SK-MEL-5 (cell line): ENCODE data around the gene ATP1A1. TPM values are rescaled to one million over a fixed set of nuclear protein-coding genes. Genes with fewer than 3 reads are reported as not detected.

ENCODE experiments used
- DNase-seq: peaks from one replicate; pipeline ENCODE4 v3.0.0-alpha.2; 2016; ENCODE audit warnings: low read depth, low spot score
- in situ Hi-C: cut with HindIII; loops from 2 replicates; pipeline ENCODE4 v1.10.0; 2016; ENCODE audit warnings: low sequenced_read_pairs, high pct_unique_total_duplicates, low pct_unique_long_range_greater_than_20kb
- total RNA-seq: library from RNA; depleted of rRNA; stranded (reverse); fragments of >200 nt; shearing (Covaris generic); gene quantifications from 2 replicates; pipeline ENCODE4 v1.2.3, GENCODE V29; 2014

ATP1A1 gene
- total RNA-seq, 1 experiment from 2014 or later: 204 TPM

DNA sequence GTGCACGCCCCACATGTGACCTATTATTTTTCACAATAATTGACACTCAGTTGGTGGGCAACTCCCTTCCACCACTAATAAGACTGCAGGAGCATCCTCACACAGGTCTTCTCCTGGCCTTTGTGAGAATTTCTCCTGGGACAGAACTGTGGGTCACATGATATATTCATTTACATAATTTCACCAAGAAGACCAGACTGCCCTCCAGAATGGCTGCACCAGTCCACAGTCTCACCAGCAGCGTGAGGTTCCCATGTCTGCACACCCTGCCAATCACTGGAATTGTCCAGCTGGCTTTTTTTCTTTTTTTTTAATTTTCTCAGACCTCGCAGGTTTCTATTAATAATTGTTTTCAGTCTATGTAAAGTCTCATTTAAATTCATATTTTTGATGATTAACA lies 41.3 kb downstream of the ATP1A1 start:
- in situ Hi-C loops: no loop called here
- DNase-seq: no peak

DNA sequence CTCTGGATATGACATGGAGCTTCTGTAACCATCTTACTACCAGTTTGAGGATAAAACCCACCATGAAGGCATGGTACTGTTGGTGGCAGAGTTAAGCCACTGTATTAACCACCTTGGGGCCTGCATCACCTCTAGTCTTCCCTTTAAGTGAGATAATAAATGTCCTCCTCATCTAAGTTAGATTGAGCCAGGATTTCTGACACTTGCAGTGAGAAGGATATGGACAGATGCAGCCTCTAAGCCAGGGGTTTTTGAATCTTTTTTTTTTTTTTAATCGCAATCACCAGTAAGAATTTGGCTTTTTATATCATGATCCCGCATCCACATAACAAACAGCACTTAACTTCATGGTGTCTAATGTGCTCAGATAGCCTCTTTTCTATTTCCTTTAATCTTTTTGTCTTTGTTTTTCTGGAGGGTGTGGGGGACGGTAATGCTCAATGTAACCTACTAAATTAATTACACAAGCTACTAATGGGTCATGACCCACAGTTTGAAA lies 42.2 kb downstream of the ATP1A1 start:
- no peak for DNase-seq
- in situ Hi-C loops: no loop called here

DNA sequence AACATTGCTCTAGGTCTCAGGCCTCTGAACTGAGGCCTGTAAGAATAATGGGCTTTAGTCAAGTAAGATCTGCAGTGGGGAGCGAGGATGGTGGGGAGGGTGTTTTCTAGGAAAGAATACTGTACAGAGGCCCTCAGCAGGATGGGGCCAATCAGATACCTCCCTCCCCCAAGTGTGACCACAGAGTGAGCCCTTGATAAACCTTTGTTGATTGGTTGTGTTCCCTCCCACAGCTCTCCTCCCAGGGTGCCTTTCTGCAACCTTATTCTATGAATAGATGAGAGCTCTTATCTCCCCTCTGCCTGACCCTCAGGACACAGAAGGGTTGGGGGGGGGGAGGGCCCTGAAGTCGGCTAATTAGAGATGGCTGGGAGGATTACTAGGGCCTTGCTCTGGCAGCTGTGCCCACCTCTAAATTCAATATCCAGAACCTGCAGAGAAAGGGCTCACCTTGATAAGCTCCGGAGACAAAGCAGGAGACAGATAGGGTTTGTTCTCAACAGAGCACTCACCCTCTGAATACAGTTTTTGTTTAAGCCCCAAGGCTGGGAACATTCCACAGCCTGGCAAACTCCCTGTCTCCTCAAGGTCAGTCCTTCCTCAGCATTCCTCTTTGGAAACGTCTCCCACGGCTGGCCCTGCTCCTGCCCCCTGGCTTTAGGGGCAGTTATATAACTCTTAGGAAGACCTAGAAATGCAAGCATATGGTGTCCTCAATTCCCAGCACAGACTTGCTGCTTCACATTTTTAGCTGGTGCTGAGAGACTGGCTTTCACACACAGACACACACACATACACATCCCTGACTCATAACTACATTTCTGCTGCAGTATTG lies 42.9 kb downstream of the ATP1A1 start:
- in situ Hi-C loops: no loop called here
- peak; percentile 91 for DNase-seq

DNA sequence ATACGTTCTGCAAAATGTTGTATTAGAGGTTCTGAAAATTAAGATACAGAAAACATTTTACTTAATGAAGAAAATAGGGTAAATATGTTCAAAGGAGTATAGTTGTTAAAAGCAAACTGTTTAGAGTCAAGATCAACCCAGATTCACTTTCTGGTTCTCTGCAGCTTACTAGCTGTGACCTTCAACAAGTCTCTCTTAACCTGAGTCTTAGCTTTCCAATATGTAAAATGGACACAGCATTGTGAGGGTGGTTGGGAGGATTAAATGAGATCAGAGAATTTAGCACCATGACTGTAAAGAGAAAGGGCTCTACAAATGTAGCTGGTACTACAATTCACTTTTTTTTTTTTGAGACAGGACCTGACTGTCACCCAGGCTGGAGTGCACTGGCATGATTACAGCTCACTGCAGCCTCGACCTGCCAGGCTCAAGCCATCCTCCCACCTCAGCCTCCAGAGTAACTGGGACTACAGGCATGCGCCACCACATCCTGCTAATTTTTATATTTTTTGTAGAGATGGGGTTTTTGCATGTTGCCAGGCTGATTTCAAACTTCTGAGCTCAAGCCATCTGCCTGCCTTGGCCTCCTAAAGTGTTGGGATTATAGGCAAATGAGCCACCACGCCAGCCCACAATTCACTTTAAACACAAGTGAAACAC lies 43.9 kb downstream of the ATP1A1 start:
- in situ Hi-C loops: no loop called here
- no peak for DNase-seq

DNA sequence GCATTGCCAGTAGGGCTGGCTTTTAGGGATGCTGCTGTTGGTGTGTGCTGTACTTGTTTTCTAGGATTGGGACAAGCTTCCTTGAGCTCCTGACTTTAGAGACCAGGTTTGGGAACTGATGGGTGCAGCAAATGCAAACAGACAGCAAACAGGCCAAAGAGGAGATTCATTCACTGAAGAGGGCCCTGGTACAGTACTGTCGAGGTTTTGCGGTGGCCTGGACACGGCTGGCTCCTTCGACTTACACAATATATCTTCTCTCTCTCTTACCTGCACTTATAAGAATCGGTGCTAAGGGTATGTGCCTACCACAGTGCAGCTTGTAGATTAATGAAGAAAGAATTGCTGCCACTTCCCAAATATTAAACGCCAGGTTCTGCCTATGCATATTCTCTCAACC lies 44.6 kb downstream of the ATP1A1 start:
- in situ Hi-C loops: no loop called here

GRCh38 chr1:116418091-116418830 lies 45.2 kb downstream of the ATP1A1 start:
- peak; percentile 53 for DNase-seq
- in situ Hi-C loops: no loop called here

More for the DNA sequence above, 44.6 kb downstream of the ATP1A1 start:
- DNase-seq: no peak

- in situ Hi-C loops: no loop called here
- no peak for DNase-seq
Measured at GRCh38 chr1:116420417-116421200, 47.6 kb downstream of the ATP1A1 start.

DNA sequence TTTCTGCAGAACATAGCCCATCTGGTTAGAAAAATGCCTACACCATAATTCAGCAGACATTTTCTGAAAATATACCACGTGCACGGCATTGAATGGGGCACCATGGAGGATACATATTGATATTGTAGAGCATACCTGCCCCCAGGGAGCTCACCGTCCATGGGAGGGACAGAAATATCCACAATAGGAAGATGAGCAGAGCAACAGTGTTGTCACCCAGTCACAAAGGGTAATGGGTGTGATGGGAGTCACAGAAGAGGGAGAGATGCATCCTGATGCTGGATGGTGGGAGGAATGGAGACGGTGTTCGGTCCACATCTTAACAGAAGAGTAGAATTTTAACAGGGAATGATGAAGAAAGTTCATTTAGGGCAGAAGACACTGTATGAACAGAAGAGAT lies 51.4 kb downstream of the ATP1A1 start:
- DNase-seq: no peak
- in situ Hi-C loops: no loop called here

- in situ Hi-C loops: no loop called here
- DNase-seq: no peak
Measured at GRCh38 chr1:116424863-116425262, 51.8 kb downstream of the ATP1A1 start.

DNA sequence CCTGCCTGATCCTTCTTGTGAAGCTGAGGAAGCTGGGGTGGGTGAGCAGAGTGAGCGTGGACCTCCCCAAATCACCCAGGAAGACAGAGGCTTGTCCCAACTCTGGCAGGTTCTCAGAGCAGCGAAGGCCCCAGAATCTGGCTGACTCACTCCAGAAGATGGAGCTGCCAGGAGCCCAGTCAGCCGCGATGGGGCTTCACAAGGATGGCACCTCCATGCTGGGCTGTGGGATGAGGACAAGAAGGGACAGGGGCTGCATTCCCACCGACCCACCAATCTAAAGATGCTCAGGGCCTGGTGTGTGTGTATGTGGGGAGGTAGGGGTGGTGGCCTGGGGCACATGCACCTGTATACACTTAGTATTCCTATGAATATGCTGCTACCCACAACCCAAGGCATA lies 52.9 kb downstream of the ATP1A1 start:
- in situ Hi-C loops: no loop called here
- DNase-seq: no peak

GRCh38 chr1:116426401-116426800 lies 53.4 kb downstream of the ATP1A1 start:
- in situ Hi-C loops: no loop called here
- no peak for DNase-seq

DNA sequence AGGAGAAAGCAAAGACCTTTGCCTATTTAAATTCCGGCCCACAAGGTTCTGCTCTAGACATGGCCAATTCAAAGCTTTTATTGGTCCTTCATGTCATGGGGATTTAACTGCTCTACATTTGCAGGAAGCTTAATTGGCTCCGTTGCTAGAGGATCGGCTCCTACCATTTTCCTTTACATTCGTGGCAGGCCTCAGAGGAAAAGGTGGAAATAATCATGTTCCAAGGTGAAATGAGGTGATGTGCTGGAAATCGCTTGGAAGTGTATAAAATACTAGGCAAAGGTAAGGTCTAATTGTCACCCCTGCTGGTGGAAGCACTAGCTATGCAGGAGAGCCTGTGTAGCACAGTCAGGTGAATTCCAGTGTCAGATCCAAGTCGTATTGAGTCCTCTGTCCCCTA lies 55.5 kb downstream of the ATP1A1 start:
- in situ Hi-C loops: no loop called here
- DNase-seq: no peak

DNA sequence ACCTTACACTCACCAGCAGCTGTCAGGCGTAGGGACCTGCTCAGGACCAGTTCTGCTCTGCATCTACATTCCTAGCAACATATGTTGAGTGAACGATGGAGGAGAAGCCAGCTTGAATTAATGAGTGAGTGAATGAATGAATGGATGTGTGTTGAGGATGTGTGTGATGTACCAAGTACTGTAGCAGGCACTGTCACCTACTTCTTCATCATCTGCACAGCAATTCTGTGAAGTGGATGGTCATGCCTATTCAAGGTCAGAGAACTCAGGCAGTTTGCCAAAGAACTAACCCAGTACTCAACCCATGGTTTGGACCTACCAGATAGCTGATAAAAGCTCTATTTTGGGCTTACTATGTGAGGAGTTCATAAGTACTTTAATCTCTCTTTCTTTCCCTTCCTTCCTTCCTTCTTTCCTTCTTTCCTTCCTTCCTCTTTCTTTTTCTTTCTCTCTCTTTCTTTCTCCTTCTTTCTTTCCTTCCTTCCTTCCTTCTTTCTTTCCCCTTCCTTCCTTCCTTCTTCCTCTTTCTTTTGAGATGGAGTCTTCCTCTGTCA lies 56.9 kb downstream of the ATP1A1 start:
- no peak for DNase-seq
- in situ Hi-C loops: no loop called here

GRCh38 chr1:116431870-116432500 lies 58.9 kb downstream of the ATP1A1 start:
- in situ Hi-C loops: no loop called here
- DNase-seq: no peak

DNA sequence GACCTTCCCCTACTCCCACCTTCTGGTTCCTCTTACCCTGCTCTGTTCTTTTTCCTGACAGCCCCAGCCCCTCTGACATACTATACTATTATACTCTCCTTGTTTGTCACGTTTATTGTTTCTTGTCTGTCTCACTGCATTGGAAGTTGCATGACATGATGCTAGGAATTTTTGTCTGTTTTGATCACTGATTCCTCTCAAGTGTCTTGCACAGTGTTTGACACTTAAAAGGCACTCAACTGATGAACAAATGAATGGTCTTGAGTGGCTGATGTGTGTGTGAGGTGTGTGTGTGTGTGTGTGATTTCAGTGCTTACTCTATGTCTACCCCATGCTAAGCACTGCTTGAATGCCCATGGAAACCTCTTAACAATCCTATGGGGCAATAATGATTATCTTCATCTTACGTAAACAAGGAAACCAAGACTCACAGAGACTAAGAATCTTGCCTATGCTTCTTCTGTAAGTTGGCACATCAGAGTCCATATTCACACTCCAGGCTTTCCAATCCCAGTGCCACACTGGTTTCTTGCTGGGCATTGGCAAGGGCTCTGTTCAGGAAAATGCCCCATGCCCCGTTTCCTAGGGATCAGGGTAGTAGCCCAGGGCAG lies 59.7 kb downstream of the ATP1A1 start:
- DNase-seq: no peak
- in situ Hi-C loops: no loop called here
